NT2/D1 (cell line): ENCODE data around the gene LTBP1.

Experiments
- SUZ12 ChIP-seq: IDR thresholded peaks from 2 replicates; pipeline ENCODE4 v1.6.1; 2011; ENCODE audit not compliant: insufficient read length, insufficient read depth; ENCODE audit errors: extremely low read depth
- YY1 ChIP-seq: IDR thresholded peaks from 2 replicates; pipeline ENCODE4 v1.6.1; 2011; ENCODE audit not compliant: insufficient read length, insufficient read depth
- ZNF274 ChIP-seq: IDR thresholded peaks from 2 replicates; pipeline ENCODE4 v1.6.1; 2011; ENCODE audit warnings: mild to moderate bottlenecking, low read depth, low read length

DNA sequence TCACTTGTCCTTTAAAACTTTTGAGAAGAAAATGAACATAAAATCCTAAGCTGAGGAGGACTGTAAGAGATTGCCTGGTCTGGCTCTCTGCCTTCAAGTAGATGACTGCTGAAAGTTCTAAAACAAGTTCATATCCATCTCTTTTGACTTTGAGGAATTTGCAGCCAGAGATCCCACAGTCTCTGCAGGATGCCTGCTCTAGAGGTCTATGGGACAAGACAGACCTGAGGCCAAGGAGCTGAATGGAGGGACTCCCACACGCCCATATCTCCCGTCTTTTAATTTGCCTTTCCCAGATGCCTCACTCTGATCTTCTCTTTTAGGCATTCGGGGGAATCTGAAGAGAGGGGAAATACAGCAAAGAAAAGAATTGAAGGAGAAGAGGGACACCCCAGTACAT is 273.8 kb downstream of the LTBP1 start:
- TF ChIP-seq SUZ12: no peak
- no peak for TF ChIP-seq YY1
- no peak for TF ChIP-seq ZNF274
